Smooth muscle cell of trachea (primary cell): ENCODE data around the gene DLK2. TPM values are rescaled to one million over a fixed set of nuclear protein-coding genes. Genes with fewer than 3 reads are reported as not detected.

Experiments
- total RNA-seq: library from RNA; depleted of rRNA; stranded (reverse); fragments of >200 nt; gene quantifications from 2 replicates; pipeline ENCODE4 v1.2.1, GENCODE V29; 2014

Gene DLK2
- total RNA-seq: 0.66 TPM in 1 of 2 replicates, not detected in the other

DNA sequence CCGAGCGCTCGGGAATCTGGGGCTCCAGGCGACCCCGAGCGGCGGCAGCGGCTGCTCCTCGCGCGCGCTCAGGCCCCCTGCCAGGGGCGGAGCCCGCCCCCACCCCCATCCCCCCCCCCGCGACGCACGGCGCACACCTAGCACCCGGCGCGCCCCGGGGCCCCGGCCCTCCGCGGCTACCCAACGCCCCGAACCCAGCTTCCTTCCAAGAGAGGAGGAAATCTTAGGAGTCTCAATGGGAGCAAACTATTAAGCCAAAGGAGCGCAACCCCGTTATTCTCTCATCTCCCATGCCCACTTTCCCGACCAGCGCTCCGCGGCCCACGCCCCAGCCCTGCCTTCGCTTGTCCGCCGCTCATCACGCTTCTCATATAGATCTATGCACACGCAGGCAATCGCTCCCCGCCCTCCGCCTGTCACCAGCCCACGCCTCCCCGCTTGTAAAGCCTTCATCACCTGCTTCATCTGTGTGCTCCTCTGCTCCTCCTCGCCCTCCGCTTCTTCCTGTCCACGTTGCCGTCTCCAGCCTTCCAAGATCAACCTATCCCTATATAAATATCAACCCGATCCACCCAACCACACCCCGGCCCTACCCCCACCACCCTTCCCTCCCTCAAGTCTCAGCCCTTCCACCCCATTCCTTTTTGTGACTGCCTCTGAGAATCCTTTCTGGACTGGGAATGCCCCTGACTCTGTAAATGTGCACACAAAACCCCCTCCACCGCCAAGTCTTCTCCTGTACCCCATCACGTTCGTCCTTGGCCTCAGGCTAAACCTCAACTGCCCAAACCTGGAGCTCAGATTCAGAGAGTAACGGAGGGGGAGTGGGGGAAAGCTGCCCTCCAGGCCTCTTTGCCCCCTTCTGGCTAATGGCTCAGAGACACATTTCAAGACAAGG is at the start of gene DLK2:
Gene DLK2, minus strand, starts transcription at position 18 of the 898 bp plus-strand sequence. CDS start 723 bp downstream, outside the sequence.

GRCh38 chr6:43477235-43478007 is 22.1 kb upstream of the DLK2 start, which contains the start of gene TJAP1:
TSS of gene TJAP1 (plus strand) at chr6:43477570. CDS start at chr6:43499002, 21,432 bp downstream.

DNA sequence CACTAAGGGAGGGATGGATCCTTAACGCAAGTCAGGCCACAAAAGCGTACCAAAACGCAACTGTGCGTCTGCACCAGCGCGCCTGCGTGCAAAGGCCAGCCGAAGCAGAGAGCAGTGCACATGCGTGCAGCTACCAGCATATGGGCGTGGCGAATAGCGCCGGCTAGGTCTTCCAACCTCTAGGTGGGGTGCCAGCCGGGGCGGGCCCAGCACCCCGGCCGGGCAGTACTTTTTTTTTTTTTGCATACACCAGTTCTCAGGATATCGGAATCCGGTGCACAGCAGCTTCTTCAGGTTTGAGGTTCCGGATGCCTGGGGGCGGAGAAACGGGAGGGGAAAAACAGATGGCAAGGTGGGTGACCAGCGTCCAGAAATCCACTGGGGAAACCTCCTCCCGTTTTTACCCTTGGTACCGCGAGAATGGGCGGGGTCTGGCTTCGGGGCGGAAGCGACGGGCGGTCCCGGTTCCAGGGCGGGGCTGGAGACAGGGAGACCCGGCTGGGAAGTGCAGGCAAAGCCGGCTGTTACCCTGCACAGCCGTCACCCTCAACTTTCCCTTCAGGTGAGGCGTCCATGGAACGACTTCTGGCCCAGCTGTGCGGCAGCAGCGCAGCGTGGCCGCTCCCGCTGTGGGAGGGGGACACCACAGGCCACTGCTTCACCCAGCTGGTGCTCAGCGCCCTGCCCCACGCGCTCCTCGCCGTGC is 27.8 kb downstream of the DLK2 start, which contains the start of gene ABCC10:
Gene ABCC10, plus strand, starts transcription at position 136 of the 706 bp plus-strand sequence. Its CDS starts 438 bp downstream, at position 574.

Other genes with a start within 250 kb of the DLK2 start
- 50.0 and 78.0 TPM in 2 replicates for gene DNPH1, start 226.1 kb downstream of the DLK2 start, total RNA-seq
- gene TTBK1, start 212.1 kb downstream of the DLK2 start, total RNA-seq: under 0.01 TPM in 1 of 2 replicates, not detected in the other
- gene SLC22A7, start 157.3 kb downstream of the DLK2 start, total RNA-seq: not detected in 2 replicates
- 0.44 TPM in 1 of 2 replicates, not detected in the other for gene CRIP3, start 146.7 kb downstream of the DLK2 start, total RNA-seq
- 9.1 and 9.3 TPM in 2 replicates for gene ZNF318, start 85.9 kb downstream of the DLK2 start, total RNA-seq
- gene ABCC10, start 28.0 kb downstream of the DLK2 start, total RNA-seq: 20.1 and 23.7 TPM in 2 replicates
- 11.2 and 12.4 TPM in 2 replicates for gene TJAP1, start 22.0 kb upstream of the DLK2 start, total RNA-seq
- gene LRRC73, start 54.8 kb upstream of the DLK2 start, total RNA-seq: 0.15 and 0.50 TPM in 2 replicates
- gene YIPF3, start 61.4 kb upstream of the DLK2 start, total RNA-seq: 92.6 and 152 TPM in 2 replicates
- gene POLR1C, start 61.5 kb upstream of the DLK2 start, total RNA-seq: 26.6 and 27.2 TPM in 2 replicates
- gene XPO5, start 120.5 kb upstream of the DLK2 start, total RNA-seq: 15.4 and 22.3 TPM in 2 replicates
- 27.9 and 36.6 TPM in 2 replicates for gene POLH, start 120.6 kb upstream of the DLK2 start, total RNA-seq
- gene GTPBP2, start 173.7 kb upstream of the DLK2 start, total RNA-seq: 61.5 and 67.6 TPM in 2 replicates
- 30.4 and 42.2 TPM in 2 replicates for gene MAD2L1BP, start 180.3 kb upstream of the DLK2 start, total RNA-seq
- gene RSPH9, start 189.5 kb upstream of the DLK2 start, total RNA-seq: 1.0 and 1.8 TPM in 2 replicates
- gene MRPS18A, start 232.2 kb upstream of the DLK2 start, total RNA-seq: 39.7 and 42.8 TPM in 2 replicates